Fibroblast of the conjunctiva (primary cell): Measurements from ENCODE around the gene SLC6A6.

Source experiments
- DNase-seq: peaks from one replicate; pipeline ENCODE4 v3.0.0-alpha.2; 2010; ENCODE audit warnings: low read depth

Gene SLC6A6

DNA sequence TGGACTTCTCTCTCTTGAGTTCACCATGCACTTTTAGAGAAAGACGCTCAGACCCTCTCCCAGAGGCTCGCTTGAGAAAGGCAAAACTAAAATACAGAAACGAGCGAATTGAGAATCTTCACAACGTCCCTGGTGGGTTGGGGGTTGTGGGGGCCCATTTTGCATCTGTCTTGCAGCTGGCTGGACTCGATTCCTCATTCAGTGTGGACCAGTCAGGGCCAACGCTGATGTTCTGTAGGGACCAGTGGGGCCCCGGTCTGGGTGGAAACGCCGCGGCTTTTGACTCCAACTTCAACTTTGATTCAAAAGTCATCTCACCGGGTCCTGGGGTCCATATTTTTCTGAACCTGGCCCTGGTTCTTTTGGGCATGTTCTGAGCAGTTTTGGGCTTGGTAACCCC lies 68.1 kb downstream of the SLC6A6 start:
- DNase-seq: no peak

DNA sequence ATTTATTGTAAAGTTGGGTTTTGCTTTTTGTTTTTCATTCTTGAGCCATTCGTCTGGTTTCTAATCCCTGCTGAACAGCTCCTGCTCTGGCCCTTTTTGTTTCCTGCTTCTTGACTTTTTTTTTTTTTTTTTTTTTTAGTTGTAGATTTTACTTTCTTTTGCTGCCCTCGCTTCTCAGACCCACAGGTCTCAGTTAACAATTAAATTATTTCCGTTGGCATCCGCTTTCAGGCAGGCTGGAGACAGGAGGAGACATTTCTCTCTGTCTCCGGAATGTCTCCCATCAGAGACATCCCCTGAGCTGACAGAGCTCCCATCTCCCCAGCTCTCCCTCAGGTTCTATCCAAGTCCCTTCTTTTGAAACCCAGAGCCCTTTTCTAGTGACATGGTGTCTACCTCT lies 68.6 kb downstream of the SLC6A6 start:
- DNase-seq: no peak

DNA sequence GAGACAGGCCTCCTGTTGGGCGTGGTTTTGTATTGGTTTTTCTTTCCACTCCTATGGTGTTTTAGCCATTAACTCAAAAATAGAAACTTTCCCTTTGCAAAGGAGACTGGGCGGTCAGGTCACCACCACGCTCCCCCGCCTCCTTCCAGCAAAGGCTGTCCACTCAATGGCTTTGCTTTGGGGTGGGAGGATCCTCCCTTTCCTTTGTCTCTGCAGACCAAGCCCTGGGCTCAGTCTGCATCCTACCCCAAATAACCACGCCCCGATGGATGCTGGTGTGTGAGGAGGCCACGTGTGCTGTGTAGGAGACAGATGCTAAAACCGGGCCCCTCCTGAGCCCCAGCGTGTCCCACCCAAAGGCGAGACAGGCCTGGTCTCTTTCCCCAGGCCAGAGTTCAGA lies 69.3 kb downstream of the SLC6A6 start:
- no peak for DNase-seq

DNA sequence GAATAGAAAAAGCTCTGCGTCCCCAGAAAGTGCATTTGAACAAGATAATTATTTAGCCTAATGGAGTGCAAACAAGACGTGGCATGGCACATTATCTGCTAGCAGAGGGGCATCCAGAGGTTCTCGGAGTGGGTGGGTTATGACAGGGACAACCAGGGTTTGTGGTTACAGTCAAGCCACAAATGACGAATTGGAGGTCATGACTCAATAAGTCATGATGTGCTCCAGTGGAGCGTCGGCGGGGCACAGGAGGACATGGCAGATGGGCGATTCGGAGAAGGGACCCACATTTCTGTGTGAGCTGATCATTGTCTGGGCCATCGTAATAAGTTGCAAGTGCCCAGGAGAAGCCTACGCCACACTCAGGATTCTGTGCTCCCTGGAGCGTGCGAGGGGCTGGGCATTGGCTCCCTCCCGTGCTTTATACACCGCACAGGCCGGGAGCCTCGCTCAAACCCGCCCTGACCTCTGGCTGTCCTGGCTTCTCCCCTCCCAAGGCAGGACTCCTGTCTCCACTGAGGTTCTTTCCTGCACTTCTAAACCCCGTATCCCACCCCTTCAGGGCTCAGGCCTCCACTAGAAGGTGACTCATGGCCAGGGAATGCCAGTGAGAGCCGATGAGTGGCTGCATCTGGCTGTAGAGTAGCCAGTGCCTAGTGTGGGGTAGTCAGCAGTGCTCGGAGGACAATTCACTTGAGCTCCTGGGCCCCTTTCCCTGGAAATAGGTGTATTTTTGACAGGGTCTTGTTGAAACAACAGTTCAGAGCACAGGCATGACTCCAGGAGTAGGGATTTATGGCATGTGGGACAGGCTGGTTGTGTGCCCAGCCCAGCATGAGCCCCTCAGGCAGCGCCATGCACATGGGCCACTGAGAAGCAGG lies 70.3 kb downstream of the SLC6A6 start:
- peak; percentile 64 for DNase-seq

DNA sequence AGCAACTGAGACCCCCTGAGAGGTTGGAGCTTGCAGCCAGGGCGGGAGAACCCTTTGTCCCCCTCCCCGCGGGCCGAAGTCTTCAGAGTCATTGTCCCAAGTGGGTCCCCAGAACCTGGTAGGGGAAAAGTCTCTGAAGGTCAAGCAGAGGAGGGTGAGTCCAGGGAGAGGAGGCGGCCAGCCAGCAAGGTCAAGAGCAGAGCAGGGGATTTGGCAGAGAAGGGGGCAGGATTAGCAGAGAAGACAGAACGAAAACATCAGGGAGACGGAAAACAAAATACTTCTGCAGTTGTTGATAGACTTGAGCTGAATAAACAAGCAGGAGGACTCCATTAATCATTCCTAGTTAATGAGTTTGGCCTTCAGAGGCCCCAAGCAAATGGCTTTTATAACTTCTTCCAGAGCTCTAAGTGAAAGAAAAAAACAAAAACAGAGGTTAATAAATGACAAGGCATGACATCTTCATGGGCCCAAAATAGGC lies 71.0 kb downstream of the SLC6A6 start:
- no peak for DNase-seq

DNA sequence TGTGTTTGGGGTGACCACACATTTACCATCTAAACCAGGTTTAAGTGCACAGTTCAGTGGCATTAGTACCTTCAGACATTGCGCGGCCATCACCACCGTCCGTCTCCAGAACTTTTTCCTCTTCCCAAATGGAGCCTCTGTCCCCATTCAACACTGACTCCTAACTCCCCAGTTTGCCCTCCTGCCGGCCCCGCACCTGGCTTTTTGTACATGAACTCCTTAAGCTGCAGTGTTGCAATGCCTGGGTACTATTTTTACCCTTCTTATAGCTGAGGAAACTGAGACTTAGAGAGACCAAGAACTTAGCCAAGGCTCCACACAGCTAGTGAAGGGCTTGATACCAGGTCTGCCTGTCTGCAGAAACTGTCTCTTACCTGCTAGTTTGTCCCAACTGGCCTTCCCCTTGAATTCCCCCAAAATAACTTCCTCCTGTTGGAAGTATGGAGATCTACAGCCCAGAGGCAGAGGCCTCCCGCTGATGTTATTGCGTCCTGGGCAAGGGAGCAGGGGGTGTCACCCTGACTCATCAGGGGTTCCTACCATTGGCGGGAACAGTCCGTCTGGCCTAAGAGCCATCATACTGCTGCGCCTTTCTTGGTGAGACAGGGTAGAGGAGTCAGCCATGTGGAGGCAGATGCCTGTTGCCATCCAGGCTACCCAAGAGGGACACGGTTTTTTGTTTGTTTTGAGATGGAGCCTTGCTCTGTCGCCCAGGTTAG lies 72.1 kb downstream of the SLC6A6 start:
- DNase-seq: no peak

DNA sequence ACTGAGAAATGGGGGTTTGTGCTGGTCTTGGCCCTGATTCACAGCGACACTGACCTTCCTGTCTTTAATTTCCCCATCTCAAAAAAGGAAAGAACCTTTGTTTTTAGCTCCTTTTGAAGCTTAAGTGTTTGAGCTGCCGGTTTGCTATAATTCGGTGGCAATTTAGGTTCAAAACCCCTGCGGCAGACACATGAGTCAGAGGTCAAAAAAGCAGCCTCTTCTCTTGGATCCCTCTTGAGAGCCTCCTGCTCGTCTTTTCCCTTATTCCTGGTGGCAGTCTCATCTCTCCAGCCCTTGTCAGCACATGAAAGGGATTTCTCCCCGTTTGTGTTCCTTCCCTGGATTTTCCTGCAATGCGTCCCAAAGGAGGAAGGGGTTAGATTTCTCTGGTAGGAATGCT lies 73.2 kb downstream of the SLC6A6 start:
- no peak for DNase-seq

DNA sequence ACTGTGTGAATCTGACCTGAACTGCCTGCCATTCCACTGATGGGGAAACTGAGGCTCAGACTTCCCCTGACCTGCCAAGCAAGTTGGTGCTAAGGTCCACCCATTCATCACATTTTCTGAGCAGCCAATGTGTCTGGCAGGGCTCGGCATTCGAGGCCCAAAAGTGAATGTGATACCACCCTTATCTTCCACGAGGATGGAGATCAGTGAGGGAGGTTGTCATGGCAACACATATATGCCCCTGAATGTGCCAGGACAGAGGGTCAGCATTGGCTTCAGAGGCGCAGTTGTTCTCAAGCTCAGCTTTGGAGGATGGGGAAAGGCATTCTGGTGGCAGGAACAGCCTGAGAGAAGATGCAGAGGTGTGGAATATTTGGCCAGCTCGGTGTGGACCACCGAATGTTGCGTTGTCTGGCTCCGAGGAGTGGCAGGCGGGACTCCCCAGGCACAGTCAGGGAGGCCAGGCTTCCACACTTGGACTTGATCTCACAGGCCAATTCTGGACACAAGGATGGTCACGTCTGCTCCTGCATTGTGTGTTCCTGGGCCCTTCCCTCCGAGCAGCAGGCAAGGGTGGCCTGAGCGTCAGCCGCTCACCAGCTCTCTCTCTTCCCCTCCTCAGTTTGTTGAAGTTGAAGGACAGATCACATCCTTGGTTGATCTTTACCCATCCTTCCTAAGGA lies 74.3 kb downstream of the SLC6A6 start:
- no peak for DNase-seq

DNA sequence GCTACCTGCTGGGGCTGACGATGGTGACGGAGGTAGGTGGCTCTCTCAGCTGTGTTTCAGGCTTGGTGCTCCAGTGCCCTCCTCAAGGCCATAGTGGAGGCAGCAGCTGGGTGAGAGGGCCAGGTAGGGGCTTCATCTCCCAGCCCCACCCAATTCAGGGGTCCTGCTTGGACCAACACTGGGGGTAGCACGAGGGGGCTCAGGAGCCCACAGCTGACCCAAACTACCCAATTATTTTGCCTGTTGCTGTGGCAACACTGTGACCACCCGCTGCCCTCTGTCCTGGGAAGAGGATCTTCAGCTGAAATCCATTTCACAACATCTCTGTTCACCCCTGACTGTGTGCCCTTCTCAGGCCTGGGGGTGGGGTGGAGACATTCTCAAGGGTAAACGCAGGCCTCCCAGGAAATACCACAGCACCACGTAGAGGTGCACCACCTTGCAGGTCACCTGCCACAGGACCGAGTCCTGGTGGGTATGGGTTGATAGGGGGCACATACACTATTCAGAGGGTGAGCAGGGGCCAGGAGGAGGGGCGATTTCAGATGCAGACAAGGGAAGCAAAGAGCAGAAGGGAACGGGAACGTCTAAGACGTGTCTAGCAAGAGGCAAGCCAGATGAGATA lies 75.0 kb downstream of the SLC6A6 start:
- DNase-seq: no peak

DNA sequence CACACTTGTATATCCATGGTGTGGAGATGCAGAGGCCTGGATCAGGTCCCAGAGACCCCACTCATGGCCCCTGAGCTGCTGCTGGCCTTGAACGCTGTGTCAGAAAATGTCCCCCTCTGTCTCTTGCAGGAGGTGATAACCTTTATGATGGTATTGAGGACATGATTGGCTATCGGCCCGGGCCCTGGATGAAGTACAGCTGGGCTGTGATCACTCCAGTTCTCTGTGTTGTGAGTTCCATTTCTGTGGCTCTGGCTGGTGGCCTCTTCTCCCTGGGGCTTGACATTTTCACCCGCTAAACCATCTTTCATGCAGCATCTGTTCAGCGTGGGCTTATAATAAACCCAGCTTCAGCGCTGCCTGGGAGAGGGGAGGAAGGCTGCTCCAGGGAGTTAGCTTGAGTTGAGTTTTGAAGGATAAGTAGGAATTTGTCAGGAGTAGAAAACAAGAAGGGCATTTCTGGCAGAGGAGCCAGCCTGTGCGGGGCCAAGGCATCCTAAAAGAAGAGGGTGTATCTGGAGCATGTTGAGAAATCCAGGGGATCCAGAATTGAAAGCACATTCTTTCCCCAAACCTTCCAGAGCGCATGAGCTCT lies 76.6 kb downstream of the SLC6A6 start:
- no peak for DNase-seq

DNA sequence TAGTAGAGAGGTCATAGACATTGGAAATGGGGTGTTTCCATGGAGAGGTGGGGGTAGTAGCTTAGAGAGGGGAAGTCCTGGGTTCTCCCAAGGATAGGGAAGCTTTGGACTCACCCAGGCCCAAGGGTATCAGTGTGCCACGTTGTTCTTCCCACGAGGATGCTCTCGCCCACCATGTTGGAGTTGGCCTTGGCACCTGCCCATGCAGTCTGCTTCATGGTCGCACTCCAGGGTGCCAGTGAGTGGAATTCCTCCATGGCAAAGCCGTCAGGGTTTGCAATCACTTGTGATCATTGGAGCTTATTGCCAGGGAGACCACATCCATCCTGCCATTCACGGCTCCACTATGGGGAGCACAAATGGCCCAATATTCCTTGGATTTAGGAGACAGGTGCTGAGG lies 77.2 kb downstream of the SLC6A6 start:
- DNase-seq: no peak

DNA sequence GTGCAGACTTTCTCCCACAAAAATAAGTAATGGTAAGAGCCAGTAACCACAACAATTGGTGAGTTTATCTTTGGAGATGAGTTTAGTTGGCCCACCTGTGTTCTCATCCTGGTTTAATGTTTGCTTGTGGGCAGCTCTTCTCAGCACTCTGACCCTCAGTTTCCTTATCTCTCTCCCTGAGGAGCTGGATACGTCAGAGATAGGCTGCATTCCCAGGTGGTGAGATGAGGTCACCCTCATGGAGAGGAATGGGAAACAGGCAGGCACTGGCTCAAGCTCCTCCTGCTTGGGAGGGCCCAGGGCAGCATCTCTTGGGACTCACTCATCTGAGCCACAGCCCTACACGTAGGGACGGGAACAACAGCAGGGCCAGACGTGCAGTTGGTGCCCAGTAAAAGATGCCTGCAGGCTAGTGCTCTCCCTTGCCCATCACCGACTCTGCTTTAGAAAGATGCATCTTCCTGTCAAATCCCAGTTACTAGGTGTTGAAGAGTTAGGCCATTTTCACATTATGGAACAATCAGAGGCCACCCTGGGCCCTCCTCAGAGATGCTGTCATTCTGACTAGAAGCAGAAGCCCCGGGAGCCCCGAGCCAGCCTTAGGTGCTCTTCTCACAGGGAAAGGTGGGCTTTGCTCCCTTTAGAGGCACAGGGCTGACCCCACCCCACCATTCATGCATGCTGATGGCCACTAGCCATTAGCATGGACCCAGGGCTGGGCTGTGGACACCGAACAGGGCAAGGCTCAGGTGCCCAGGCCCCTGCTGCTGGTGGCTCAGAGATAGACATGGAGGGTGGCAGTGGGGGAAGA lies 78.0 kb downstream of the SLC6A6 start:
- no peak for DNase-seq

DNA sequence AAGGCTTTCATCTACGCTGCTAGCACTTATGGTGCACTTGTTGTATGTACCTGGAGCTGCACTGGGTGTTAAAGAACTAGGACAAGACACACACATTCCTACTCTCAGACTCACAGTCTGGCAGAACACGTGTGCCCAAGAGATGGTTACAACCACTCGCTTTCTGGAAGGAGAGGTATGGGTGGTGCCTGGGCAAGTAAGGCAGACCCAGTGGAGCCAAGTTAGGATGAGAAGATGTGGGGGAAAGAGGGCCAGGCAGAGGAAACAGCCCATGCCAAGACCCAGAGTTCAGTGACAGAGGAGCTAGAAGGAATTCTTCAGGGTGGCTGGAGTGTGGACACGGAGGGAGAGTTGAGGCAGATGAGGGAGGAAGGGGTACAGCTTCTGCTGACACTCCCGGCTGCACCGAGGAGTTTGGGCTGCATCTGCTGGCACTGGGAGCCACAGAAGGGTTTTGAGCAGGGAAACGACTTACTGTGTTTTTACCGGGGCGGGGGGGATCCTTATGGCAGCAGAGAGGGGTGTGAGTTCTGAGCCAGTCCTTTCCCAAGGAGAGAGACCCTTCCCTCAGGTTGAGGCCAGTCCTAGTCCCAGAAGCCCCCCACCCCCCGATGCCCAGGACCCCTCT lies 78.7 kb downstream of the SLC6A6 start:
- DNase-seq: no peak

DNA sequence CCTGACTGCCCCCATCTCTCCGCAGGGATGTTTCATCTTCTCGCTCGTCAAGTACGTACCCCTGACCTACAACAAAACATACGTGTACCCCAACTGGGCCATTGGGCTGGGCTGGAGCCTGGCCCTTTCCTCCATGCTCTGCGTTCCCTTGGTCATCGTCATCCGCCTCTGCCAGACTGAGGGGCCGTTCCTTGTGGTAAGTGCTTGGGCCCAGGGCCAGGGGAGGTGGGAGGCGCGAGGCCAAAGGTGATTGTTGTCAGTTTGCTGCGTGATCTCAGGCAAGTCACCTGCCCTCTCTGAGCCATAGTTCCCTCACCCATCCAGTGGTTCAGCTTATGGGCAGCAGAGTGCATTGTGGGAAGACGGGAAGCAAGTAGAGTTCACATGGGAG lies 79.2 kb downstream of the SLC6A6 start:
- DNase-seq: no peak

DNA sequence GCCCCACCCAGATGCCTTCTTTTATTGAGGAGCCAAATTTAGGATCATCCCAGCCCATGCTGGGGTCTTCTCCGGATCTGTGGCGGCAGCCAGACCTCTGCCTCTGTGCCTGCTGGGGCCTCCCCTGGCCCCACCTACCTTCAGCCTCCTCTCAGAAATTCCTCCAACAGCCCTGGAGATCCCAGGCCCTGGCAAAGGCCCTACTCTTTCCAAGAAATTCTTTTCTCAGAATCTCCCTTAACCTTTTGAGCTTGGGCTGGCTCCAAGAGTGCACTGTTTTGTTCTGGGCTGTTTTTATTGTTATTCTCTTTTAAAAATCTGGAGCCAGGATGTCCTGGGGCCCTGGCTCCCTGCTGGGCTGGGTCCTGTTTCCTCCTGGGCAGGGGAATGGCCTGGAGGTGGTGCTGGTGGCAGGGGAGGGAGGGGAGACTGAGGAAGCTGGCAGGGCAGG lies 79.9 kb downstream of the SLC6A6 start:
- no peak for DNase-seq

DNA sequence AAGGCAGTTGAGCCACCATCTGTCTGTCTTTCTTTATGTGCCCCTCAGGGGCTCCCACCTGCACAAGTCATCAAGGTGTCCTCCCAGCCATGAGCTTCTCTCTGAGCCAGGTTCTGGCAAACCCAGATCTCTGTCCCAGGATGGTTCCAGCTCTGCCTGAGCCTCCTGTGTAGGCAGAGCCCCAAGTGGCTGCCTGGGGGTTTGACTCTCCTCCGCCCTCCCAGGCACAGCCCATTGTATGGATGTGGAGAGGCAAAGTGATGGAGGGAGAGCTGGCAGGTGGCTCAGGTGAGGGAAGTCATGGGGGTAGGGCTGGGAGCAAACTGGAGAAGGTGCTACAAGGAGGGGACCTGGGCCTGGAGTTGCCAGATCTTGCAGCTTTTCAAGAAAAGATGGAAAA lies 80.9 kb downstream of the SLC6A6 start:
- no peak for DNase-seq

DNA sequence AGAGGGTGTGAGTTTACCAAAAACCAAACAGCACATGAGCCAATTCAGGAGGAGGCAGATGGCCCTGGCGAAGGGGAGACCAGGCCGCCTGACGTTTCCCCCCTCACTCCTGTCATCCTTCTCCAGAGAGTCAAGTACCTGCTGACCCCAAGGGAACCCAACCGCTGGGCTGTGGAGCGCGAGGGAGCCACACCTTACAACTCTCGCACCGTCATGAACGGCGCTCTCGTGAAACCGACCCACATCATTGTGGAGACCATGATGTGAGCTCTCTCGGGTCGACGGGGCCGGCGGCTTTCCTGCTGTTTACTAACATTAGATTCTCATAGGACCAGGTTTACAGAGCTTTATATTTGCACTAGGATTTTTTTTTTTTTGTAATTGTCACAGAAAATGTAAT lies 82.3 kb downstream of the SLC6A6 start:
- no peak for DNase-seq

DNA sequence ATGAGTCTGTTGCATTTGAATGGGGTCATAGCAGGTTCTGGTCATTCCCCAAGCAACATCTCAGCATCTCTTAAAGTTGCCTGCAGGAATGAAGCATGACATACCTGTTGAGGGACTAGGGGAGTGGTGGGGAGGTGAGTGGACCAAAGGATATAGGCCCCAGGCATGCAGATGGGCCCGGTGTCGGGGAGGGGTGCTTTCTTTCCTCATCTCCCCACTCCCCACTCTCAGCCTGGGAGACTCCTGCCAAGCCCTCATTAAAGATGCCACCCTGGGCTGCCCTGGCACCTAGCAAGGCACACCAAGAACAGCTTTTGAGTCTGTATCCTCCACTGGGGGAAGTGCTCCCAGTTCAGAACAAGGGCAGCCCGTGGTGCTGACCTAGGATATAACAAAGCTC lies 83.6 kb downstream of the SLC6A6 start:
- DNase-seq: no peak

DNA sequence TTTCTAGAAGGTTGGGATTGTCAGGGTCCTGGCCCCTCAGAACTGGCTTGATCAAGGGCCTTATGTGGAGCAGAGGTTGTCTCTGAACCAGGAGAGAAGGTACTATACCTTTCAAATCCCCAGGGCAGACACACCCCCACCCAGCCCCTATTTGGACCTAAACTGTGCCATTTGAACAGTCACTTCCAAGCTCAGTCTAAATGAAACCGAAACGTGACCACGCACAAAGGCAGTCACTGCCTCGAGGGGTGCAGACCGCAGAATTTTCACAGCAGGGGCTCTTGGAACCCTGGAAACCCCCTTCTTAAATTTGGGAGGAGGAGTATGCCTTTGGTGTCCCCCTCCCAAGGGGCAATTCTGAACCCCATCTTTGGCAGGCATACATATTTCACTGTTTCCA lies 84.1 kb downstream of the SLC6A6 start:
- DNase-seq: no peak

DNA sequence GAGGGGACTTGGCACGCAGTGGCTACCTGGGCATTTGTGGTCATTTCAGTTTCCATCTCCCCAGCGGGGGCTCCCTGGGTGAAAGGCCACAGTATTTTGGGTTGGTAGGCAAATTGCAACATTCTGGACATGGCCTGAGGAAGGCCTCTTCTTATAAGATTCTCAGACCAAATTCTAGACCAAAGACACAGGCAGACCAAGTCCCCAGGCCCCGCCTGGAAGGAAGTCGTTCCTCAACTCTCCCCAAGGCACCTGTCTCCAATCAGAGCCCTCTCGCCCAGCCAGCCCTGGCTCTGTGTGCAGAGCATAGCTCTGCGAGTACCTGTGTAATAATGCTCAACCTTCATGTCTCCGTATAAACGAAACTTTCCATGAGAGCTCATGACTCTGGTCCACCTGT lies 84.7 kb downstream of the SLC6A6 start:
- no peak for DNase-seq

DNA sequence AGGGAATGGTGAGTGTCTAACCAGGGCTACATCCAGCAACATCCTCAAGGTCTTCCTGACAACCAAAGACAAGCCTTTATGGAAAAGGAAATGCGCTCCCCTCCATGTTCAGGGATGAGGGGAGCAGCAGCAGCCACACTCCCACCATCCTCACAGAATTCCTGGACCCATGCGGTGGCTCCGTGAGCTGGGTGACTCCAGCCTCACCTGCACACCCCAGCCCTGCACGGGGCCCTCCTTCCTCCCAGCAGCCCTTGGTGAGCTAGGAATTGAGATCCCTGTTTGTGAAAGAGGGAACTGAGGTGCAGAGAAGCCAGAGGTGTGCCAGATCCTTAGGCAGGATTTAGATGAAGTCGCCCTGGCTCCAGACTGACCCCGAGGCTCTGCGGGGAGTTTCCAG lies 85.4 kb downstream of the SLC6A6 start:
- DNase-seq: no peak
